ENCODE data around the gene B3GALNT2.

The B3GALNT2 gene

GRCh38 chr1:235513495-235514366 lies 9.5 kb upstream of the B3GALNT2 start:
- peak; percentile 55 to 76 for ATAC-seq (replicated peaks)
- Mint-ChIP-seq H3K27me3 (peaks cover 19 to 22% of the 10 kb centered on the region in 2 donors), H3K4me1 (peaks cover 2 to 7% of the 10 kb centered on the region in 2 donors), H3K9me3 (no peaks in the 10 kb centered on the region), H3K4me3 (no peak overlapping the region), H3K27ac (no peak overlapping the region), H3K36me3 (no peaks in the 10 kb centered on the region)
- no peak for DNase-seq

DNA sequence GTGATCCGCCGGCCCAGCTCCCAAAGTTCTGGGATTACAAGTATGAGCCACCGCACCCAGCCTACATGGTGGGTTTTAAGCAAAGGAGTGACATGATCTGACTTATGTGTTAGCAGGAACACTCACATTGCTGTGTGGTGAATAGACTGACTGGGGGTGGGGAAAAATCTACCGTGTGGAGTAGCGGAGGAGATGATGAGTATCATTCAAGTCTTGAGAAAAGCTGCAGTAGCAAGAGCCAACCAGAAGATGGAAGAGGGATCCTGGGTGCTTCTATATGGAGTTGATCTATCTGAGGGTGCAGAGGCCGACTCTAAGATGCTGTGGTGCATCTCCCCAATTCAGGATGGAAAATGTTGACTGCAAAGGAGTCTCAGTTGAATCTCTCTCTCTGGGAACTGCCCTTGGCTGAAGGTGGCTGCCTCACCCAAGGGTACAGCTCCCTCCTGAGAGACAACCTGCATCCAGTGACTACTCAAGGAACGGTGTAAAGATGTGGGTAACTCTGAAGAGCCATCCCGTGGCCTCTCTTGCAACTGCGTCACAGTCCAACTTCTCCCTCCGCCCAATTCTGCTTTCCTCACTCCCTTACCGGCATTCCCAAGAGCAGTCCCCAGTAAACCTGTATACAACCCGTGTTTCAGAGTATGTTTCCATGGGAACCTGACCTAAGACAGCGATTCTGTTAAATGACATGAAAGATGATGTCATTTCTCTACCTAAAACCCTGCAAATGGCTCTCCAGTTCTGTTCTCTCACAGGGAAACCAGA lies 7.4 kb upstream of the B3GALNT2 start:
- DNase-seq (no peak), ATAC-seq (replicated peaks) (no peak)
- H3K4me3 Mint-ChIP-seq: no peak overlapping the region
- H3K27me3 Mint-ChIP-seq: peaks cover 19 to 22% of the 10 kb centered on the region in 2 donors
- no peaks in the 10 kb centered on the region for H3K9me3 Mint-ChIP-seq
- H3K4me1 Mint-ChIP-seq: peaks cover 4 to 14% of the 10 kb centered on the region in 2 donors
- no peaks in the 10 kb centered on the region for H3K36me3 Mint-ChIP-seq
- H3K27ac Mint-ChIP-seq: no peak overlapping the region

GRCh38 chr1:235510823-235511222 lies 6.6 kb upstream of the B3GALNT2 start:
- H3K27ac Mint-ChIP-seq: no peak overlapping the region
- peaks cover 4 to 18% of the 10 kb centered on the region in 2 donors for H3K4me1 Mint-ChIP-seq
- DNase-seq (no peak), ATAC-seq (replicated peaks) (no peak)
- no peaks in the 10 kb centered on the region for H3K36me3 Mint-ChIP-seq
- no peak overlapping the region for H3K4me3 Mint-ChIP-seq
- peaks cover 19 to 22% of the 10 kb centered on the region in 2 donors for H3K27me3 Mint-ChIP-seq
- no peaks in the 10 kb centered on the region for H3K9me3 Mint-ChIP-seq

- no peak for ATAC-seq (replicated peaks)
- no peak overlapping the region for H3K4me3 Mint-ChIP-seq
- H3K9me3 Mint-ChIP-seq: no peaks in the 10 kb centered on the region
- no peak for DNase-seq
- H3K4me1 Mint-ChIP-seq: peaks cover 7 to 27% of the 10 kb centered on the region in 2 donors
- peaks cover 15 to 19% of the 10 kb centered on the region in 2 donors for H3K27me3 Mint-ChIP-seq
- no peaks in the 10 kb centered on the region for H3K36me3 Mint-ChIP-seq
- no peak overlapping the region for H3K27ac Mint-ChIP-seq
These were observed 3.4 kb upstream of the B3GALNT2 start for GRCh38 chr1:235507623-235508022.

- Mint-ChIP-seq H3K4me3 (peak overlapping the region; percentile 94 to 96), H3K36me3 (peaks cover 2 to 3% of the 10 kb centered on the region in 2 donors), H3K9me3 (no peaks in the 10 kb centered on the region), H3K27ac (peak overlapping the region; percentile 98), H3K4me1 (peaks cover 13 to 40% of the 10 kb centered on the region in 2 donors), H3K27me3 (no peaks in the 10 kb centered on the region)
- ATAC-seq (replicated peaks): peak; percentile 80 to 85
- DNase-seq: peak; percentile 98
These were observed 406 bp upstream of the B3GALNT2 start for GRCh38 chr1:235504494-235505222.

DNA sequence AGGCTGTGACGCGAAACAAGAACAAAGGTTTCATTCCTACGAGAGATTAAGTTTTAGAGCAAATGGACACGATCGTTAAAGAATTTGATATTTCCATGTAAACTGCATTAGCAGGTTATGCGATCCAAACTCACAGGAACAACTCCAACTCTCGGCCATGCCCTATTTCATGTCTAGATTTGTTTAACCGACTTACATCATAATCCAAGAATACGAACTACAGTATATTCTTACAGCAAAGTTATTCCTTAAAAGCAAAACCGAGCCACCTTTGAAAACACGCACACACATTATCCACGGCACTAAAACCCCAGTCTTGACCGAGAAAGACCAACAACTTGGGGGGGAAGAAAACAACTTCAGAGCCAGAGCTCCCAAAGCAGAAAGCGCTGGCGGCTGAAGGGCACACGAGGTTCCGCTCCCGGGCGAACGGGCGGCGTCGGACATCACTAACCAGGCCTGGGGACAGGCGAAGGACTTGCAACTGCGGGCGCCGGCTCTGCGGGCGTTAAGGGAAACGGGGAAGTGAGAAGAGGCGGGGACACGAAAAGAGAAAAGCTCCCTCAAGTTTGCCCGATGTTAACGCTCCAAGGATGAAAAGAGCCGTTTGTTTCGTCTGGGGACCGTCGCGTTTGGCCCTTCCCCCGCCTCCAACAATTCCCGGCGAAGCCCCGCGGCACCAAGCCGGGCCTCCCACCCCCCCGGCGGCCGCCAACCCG lies 690 bp downstream of the B3GALNT2 start:
- peak; percentile 10 to 15 for ATAC-seq (replicated peaks)
- Mint-ChIP-seq H3K27me3 (no peaks in the 10 kb centered on the region), H3K4me3 (peak overlapping the region; percentile 96 to 97), H3K27ac (peak overlapping the region; percentile 97), H3K9me3 (no peaks in the 10 kb centered on the region), H3K36me3 (peaks cover 2 to 6% of the 10 kb centered on the region in 2 donors), H3K4me1 (peaks cover 13 to 40% of the 10 kb centered on the region in 2 donors)
- peak; percentile 35 for DNase-seq

GRCh38 chr1:235502601-235503402 lies 1.4 kb downstream of the B3GALNT2 start:
- peaks cover 2 to 9% of the 10 kb centered on the region in 2 donors for H3K36me3 Mint-ChIP-seq
- peak overlapping the region; percentile 96 to 97 for H3K4me3 Mint-ChIP-seq
- H3K27me3 Mint-ChIP-seq: no peaks in the 10 kb centered on the region
- ATAC-seq (replicated peaks): no peak
- peak overlapping the region; percentile 97 for H3K27ac Mint-ChIP-seq
- peaks cover 13 to 40% of the 10 kb centered on the region in 2 donors for H3K4me1 Mint-ChIP-seq
- no peak for DNase-seq
- no peaks in the 10 kb centered on the region for H3K9me3 Mint-ChIP-seq

DNA sequence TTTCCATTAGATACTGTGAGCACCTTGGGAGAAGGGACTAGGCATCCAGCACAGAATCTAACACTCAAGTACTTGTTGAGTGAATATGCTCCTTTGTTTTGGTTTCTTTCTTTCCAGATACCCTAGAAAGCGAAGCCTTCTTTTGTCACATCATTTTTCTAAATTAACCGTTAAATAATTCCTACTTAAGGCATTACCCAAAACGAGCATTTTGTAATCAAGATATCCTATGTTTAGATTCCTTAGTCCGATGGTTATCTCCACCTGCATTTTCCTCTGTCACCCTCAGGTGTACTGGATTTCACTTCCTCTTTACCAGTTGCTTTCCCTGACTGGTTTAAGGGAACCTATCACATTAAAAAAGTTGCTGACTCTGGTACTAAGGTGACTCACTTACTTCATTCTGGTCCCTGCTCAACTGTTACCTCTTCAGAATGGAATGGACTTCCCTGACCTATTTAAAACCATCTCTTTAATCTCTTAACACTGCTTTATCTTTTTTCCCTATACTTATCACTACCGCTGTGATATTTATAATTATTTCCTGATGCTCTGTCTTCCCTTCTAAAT lies 3.2 kb downstream of the B3GALNT2 start:
- peaks cover 2 to 9% of the 10 kb centered on the region in 2 donors for H3K36me3 Mint-ChIP-seq
- ATAC-seq (replicated peaks) (no peak), DNase-seq (no peak)
- no peaks in the 10 kb centered on the region for H3K27me3 Mint-ChIP-seq
- H3K9me3 Mint-ChIP-seq: no peaks in the 10 kb centered on the region
- H3K4me3 Mint-ChIP-seq: no peak overlapping the region
- H3K4me1 Mint-ChIP-seq: peaks cover 10 to 29% of the 10 kb centered on the region in 2 donors
- no peak overlapping the region for H3K27ac Mint-ChIP-seq

- Mint-ChIP-seq H3K27me3 (no peaks in the 10 kb centered on the region), H3K4me1 (peaks cover 8 to 11% of the 10 kb centered on the region in 2 donors), H3K36me3 (peaks cover 19 to 32% of the 10 kb centered on the region in 2 donors), H3K4me3 (no peak overlapping the region), H3K27ac (no peak overlapping the region), H3K9me3 (peaks cover 0 to 2% of the 10 kb centered on the region in 2 donors)
- DNase-seq: no peak
- no peak for ATAC-seq (replicated peaks)
These were observed 8.7 kb downstream of the B3GALNT2 start for GRCh38 chr1:235495551-235495950.

GRCh38 chr1:235495030-235495429 lies 9.2 kb downstream of the B3GALNT2 start:
- peaks cover 0 to 2% of the 10 kb centered on the region in 2 donors for H3K9me3 Mint-ChIP-seq
- H3K4me1 Mint-ChIP-seq: peaks cover 8 to 13% of the 10 kb centered on the region in 2 donors
- H3K27ac Mint-ChIP-seq: no peak overlapping the region
- H3K4me3 Mint-ChIP-seq: no peak overlapping the region
- no peak for DNase-seq
- no peaks in the 10 kb centered on the region for H3K27me3 Mint-ChIP-seq
- peaks cover 20 to 32% of the 10 kb centered on the region in 2 donors for H3K36me3 Mint-ChIP-seq
- no peak for ATAC-seq (replicated peaks)

DNA sequence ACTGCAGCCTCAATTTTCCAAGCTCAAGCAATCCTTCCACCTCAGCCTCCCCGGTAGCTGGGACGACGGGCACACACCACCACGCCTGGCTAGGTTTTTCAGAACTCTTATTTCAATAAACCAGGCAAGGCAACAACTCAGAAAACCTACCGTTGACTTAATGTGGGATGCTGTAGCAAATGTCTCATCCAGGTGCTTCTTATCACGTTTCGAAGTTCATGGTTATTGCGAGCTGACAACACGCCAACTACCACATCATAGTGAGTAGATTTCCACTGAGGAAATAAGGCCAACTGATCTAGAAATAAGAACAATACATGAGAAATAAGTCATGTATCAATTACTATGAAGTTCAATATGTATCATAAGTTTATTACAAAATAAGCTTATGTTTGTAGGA lies 9.7 kb downstream of the B3GALNT2 start:
- DNase-seq: no peak
- Mint-ChIP-seq H3K4me1 (peaks cover 12 to 18% of the 10 kb centered on the region in 2 donors), H3K36me3 (peaks cover 23 to 37% of the 10 kb centered on the region in 2 donors), H3K4me3 (no peak overlapping the region), H3K27ac (no peak overlapping the region), H3K27me3 (no peaks in the 10 kb centered on the region), H3K9me3 (peaks cover 0 to 2% of the 10 kb centered on the region in 2 donors)
- ATAC-seq (replicated peaks): no peak

- Mint-ChIP-seq H3K4me3 (no peak overlapping the region), H3K27me3 (no peaks in the 10 kb centered on the region), H3K9me3 (peaks cover 0 to 2% of the 10 kb centered on the region in 2 donors), H3K27ac (no peak overlapping the region), H3K36me3 (peaks cover 27 to 31% of the 10 kb centered on the region in 2 donors), H3K4me1 (peaks cover 13 to 21% of the 10 kb centered on the region in 2 donors)
- ATAC-seq (replicated peaks) (no peak), DNase-seq (no peak)
These were observed 12.6 kb downstream of the B3GALNT2 start for GRCh38 chr1:235491644-235492043.
